ENCODE measurements around the gene TRA2A.

The TRA2A gene

GRCh38 chr7:23470330-23471105 is 61.3 kb downstream of the TRA2A start, which contains the start of gene IGF2BP3:
IGF2BP3 (minus strand) TSS chr7:23470491; CDS start chr7:23470110, 381 bp downstream.
- peak; percentile 96 for DNase-seq (ENCODE audit: low read depth, low spot score)

- DNase-seq (ENCODE audit: low read depth, low spot score), result no peak
These were observed 61.9 kb downstream of the TRA2A start for GRCh38 chr7:23469961-23470250.

- no peak for DNase-seq (ENCODE audit: low read depth, low spot score)
These were observed 62.4 kb downstream of the TRA2A start for GRCh38 chr7:23469150-23469960.

GRCh38 chr7:23468526-23469149 is 63.1 kb downstream of the TRA2A start:
- no peak for DNase-seq (ENCODE audit: low read depth, low spot score)

- no peak for DNase-seq (ENCODE audit: low read depth, low spot score)
These were observed 63.8 kb downstream of the TRA2A start for GRCh38 chr7:23467806-23468525.

GRCh38 chr7:23467291-23467805 is 64.4 kb downstream of the TRA2A start:
- no peak for DNase-seq (ENCODE audit: low read depth, low spot score)

GRCh38 chr7:23462846-23463245 is 68.9 kb downstream of the TRA2A start:
- DNase-seq (ENCODE audit: low read depth, low spot score), result no peak

- DNase-seq (ENCODE audit: low read depth, low spot score), result no peak
These were observed 73.7 kb downstream of the TRA2A start for GRCh38 chr7:23458044-23458443.

- no peak for DNase-seq (ENCODE audit: low read depth, low spot score)
These were observed 75.7 kb downstream of the TRA2A start for GRCh38 chr7:23456093-23456492.

GRCh38 chr7:23454881-23455526 is 76.8 kb downstream of the TRA2A start:
- DNase-seq (ENCODE audit: low read depth, low spot score), result no peak

All from iPS DF 19.7 (cell line).